CD14-positive monocyte (primary cell): ENCODE results near the gene ESM1. TPM values are rescaled to one million over a fixed set of nuclear protein-coding genes. Genes with fewer than 3 reads are reported as not detected.

Experiments
- DNase-seq, 3 donors: peaks; one replicate each; pipeline ENCODE4 v3.0.0-alpha.2; 2011 to 2022
- H2AFZ ChIP-seq: 2 replicates; pipeline ENCODE4 v1.6.0; 2012; ENCODE audit warnings: mild to moderate bottlenecking, low read depth, low read length, inconsistent platforms; ENCODE audit not compliant: insufficient read depth, poor library complexity, severe bottlenecking
- H3K27ac ChIP-seq, 2 donors: 1 replicate in 1 of 2; 2 replicates in 1 of 2; pipeline ENCODE4 v1.5.1; 2012 to 2013; ENCODE audit warnings: low read length in 2 of 2, control low read depth in 1 of 2, inconsistent platforms in 1 of 2, low read depth in 1 of 2, mild to moderate bottlenecking in 1 of 2
- H3K27me3 ChIP-seq, 2 donors: one replicate each; pipeline versions ENCODE4 v1.6.0 to v1.6.1; 2011 to 2013; ENCODE audit warnings: low read length in 2 of 2; ENCODE audit not compliant: control insufficient read depth in 2 of 2, insufficient read depth in 2 of 2
- H3K36me3 ChIP-seq, 2 donors: replicated peaks in 1 of 2; 1 replicate in 1 of 2; 2 replicates in 1 of 2; pipeline versions ENCODE4 v1.5.1 to v1.6.1; 2012 to 2013; ENCODE audit warnings: low read length in 2 of 2, control low read depth in 1 of 2, inconsistent platforms in 1 of 2, mild to moderate bottlenecking in 1 of 2; ENCODE audit not compliant: insufficient read depth in 2 of 2, control insufficient read depth in 1 of 2
- H3K4me1 ChIP-seq, 2 donors: 1 replicate in 1 of 2; 2 replicates in 1 of 2; pipeline versions ENCODE4 v1.5.1 to v1.6.1; 2012 to 2013; ENCODE audit warnings: low read length in 2 of 2, control low read depth in 1 of 2, inconsistent platforms in 1 of 2, mild to moderate bottlenecking in 1 of 2, moderate library complexity in 1 of 2; ENCODE audit not compliant: insufficient read depth in 2 of 2, control insufficient read depth in 1 of 2
- H3K4me2 ChIP-seq: replicated peaks from 2 replicates; pipeline ENCODE3; 2012; ENCODE audit warnings: low read length, moderate library complexity, mild to moderate bottlenecking; ENCODE audit not compliant: poor library complexity, severe bottlenecking; ENCODE audit errors: extremely low read depth
- H3K4me3 ChIP-seq, 3 experiments: fragments of 200-600 bp in 1 of 3; sonication (generic) in 1 of 3; replicated peaks in 1 of 3; 1 replicate in 2 of 3; 2 replicates in 1 of 3; pipeline ENCODE4 v1.5.1; 2011 to 2013; ENCODE audit warnings: low read length in 3 of 3, mild to moderate bottlenecking in 3 of 3, control low read depth in 2 of 3, low read depth in 2 of 3, inconsistent platforms in 1 of 3, moderate library complexity in 1 of 3
- H3K79me2 ChIP-seq: 2 replicates; pipeline ENCODE4 v1.6.0; 2012; ENCODE audit warnings: mild to moderate bottlenecking, control low read depth, inconsistent platforms, low read length, moderate library complexity; ENCODE audit not compliant: insufficient read depth
- H3K9ac ChIP-seq: 2 replicates; pipeline ENCODE4 v1.6.0; 2017; ENCODE audit warnings: low read length, mild to moderate bottlenecking; ENCODE audit not compliant: insufficient read depth, poor library complexity, severe bottlenecking
- H3K9me3 ChIP-seq, 2 donors: replicated peaks in 1 of 2; 1 replicate in 1 of 2; 2 replicates in 1 of 2; pipeline versions ENCODE4 v1.5.1 to v1.6.1; 2012 to 2013; ENCODE audit warnings: low read length in 2 of 2, control low read depth in 1 of 2; ENCODE audit not compliant: control insufficient read depth in 1 of 2, insufficient read depth in 1 of 2
- H4K20me1 ChIP-seq: 2 replicates; pipeline ENCODE4 v1.6.0; 2012; ENCODE audit warnings: mild to moderate bottlenecking, low read length, control low read depth, moderate library complexity; ENCODE audit not compliant: insufficient read depth
- H3K27ac Mint-ChIP-seq, 7 donors: one replicate each; pipeline ENCODE4 v1.8.0; 2020; ENCODE audit warnings: mild to moderate bottlenecking in 7 of 7, mixed read lengths in 7 of 7, moderate library complexity in 6 of 7, inconsistent platforms in 2 of 7
- H3K27me3 Mint-ChIP-seq, 3 donors: one replicate each; pipeline ENCODE4 v1.8.0; 2021 to 2022; ENCODE audit warnings: low read depth in 3 of 3, mild to moderate bottlenecking in 3 of 3, mixed read lengths in 3 of 3, moderate library complexity in 3 of 3, inconsistent platforms in 1 of 3
- H3K36me3 Mint-ChIP-seq, 2 donors: one replicate each; pipeline ENCODE4 v1.8.0; 2020; ENCODE audit warnings: mixed read lengths in 2 of 2, inconsistent platforms in 1 of 2, mild to moderate bottlenecking in 1 of 2
- H3K4me1 Mint-ChIP-seq: one replicate; pipeline ENCODE4 v1.8.0; 2020; ENCODE audit warnings: mild to moderate bottlenecking, mixed read lengths
- H3K4me3 Mint-ChIP-seq, 2 donors: one replicate each; pipeline ENCODE4 v1.8.0; 2020; ENCODE audit warnings: mild to moderate bottlenecking in 2 of 2, mixed read lengths in 2 of 2, moderate library complexity in 1 of 2
- H3K9me3 Mint-ChIP-seq, 7 donors: one replicate each; pipeline ENCODE4 v1.8.0; 2020 to 2022; ENCODE audit warnings: mixed read lengths in 7 of 7, mild to moderate bottlenecking in 6 of 7, moderate library complexity in 6 of 7, inconsistent platforms in 2 of 7
- WGBS: methylation state at CpG from one replicate; pipeline ENCODE4 v1.1.5; 2013; ENCODE audit warnings: missing lambda C conversion rate; ENCODE audit not compliant: insufficient coverage; 5-methylcytosine and 5-hydroxymethylcytosine counted together
- intact Hi-C, 2 donors: fragments of 100-400 bp; cut with micrococcal nuclease; formaldehyde crosslinking; loops; one replicate each; pipeline versions ENCODE4 v1.15.0 to v1.15.1; 2023
- polyA plus RNA-seq, 3 donors: library from polyadenylated mRNA; depleted of rRNA in 1 of 3; unstranded in 2 of 3; stranded (reverse) in 1 of 3; fragments of 300-500 nt in 2 of 3; fragments of >200 nt in 1 of 3; fragmentation: Illumina TruSeq in 2 of 3; gene quantifications; 1 replicate in 2 of 3; 2 replicates in 1 of 3; pipeline ENCODE4 v1.2.3, GENCODE V29; 2012 to 2021
- TF ChIP-seq, protein P1 (sequence below): fragments of 200-600 bp; IDR thresholded peaks from one replicate; pipeline ENCODE4 v1.8.0; 2022; ENCODE audit warnings: antibody characterized with exemption, mild to moderate bottlenecking

The ESM1 gene
- polyA plus RNA-seq, 3 donors = not detected

DNA sequence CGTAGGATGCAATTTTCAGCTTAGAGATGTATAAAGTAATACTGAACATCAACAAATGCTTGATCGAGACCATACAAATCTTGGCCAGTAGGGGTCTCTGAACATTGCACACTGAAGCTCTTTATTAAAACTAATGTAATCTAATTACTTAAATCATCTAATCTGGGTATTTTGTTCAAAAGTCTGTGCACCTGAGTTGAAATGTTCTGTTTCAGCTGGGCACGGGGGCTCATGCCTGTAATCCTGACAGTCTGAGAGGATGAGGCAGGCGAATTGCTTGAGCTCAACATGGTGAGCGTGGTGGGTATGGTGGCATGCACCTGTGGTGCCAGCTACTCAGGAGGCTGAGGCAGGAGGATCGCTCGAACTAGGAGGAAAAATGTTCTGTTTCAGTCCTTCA, 41.0 kb downstream of the ESM1 start:
- Histone ChIP-seq H2AFZ (no peak overlapping the region), H4K20me1 (no peaks in the 10 kb centered on the region), H3K27ac (no peak overlapping the region), H3K9ac (no peak overlapping the region), H3K4me3 (no peak overlapping the region), H3K4me2 (no peak overlapping the region), H3K36me3 (no peaks in the 10 kb centered on the region), H3K79me2 (no peaks in the 10 kb centered on the region), H3K27me3 (no peaks in the 10 kb centered on the region), H3K4me1 (no peaks in the 10 kb centered on the region), H3K9me3 (no peaks in the 10 kb centered on the region)
- H3K27me3 Mint-ChIP-seq = peaks cover 0 to 1% (median 0%) of the 10 kb centered on the region in 3 donors
- no peak overlapping the region for H3K4me3 Mint-ChIP-seq
- no peaks in the 10 kb centered on the region for H3K9me3 Mint-ChIP-seq
- TF ChIP-seq, protein P1, sequence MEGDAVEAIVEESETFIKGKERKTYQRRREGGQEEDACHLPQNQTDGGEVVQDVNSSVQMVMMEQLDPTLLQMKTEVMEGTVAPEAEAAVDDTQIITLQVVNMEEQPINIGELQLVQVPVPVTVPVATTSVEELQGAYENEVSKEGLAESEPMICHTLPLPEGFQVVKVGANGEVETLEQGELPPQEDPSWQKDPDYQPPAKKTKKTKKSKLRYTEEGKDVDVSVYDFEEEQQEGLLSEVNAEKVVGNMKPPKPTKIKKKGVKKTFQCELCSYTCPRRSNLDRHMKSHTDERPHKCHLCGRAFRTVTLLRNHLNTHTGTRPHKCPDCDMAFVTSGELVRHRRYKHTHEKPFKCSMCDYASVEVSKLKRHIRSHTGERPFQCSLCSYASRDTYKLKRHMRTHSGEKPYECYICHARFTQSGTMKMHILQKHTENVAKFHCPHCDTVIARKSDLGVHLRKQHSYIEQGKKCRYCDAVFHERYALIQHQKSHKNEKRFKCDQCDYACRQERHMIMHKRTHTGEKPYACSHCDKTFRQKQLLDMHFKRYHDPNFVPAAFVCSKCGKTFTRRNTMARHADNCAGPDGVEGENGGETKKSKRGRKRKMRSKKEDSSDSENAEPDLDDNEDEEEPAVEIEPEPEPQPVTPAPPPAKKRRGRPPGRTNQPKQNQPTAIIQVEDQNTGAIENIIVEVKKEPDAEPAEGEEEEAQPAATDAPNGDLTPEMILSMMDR = peak; percentile 64
- no peaks in the 10 kb centered on the region for H3K4me1 Mint-ChIP-seq
- 85% methylated on average over 5 of the region's 7 CpGs for WGBS
- no peaks in the 10 kb centered on the region for H3K36me3 Mint-ChIP-seq
- intact Hi-C loops = no loop called here
- DNase-seq = no peak
- H3K27ac Mint-ChIP-seq = no peak overlapping the region

DNA sequence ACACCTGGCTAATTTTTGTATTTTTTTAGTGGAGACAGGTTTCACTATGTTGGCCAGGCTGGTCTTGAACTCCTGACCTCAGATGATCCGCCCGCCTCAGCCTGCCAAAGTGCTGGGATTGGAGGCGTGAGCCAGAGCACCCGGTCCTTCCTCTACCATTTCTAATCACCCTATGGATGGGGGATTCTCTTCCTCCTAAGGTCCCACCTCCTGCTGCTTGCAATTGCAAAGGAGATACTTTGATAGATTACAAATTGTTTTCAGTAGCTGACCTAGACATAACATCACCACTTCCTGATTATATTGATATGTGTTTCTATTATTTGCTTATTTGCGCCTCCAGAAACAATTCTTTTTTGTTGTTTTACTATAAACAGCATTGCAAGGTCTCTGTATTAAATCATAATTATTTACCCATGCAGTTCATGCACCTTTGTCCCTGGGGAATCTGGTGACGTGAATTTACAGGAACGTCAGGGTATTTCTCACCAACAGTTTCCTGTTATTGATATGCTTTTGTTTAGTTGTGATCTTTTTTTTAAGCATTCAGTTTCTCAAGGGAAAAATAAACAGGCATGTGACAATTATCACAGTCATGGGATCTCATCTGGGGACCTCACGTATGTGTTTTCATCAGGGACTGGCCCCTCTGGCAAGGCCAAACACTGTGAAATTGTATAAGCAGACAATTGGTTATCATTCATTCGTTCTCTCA, 43.2 kb downstream of the ESM1 start:
- TF ChIP-seq, protein P1 = no peak

More for the DNA sequence above, 43.2 kb downstream of the ESM1 start:
- no peaks in the 10 kb centered on the region for H3K9me3 ChIP-seq
- no peak overlapping the region for H3K4me2 ChIP-seq
- WGBS = 100% methylated on average over 1 of the region's 9 CpGs
- intact Hi-C loops = no loop called here
- no peaks in the 10 kb centered on the region for H4K20me1 ChIP-seq
- no peaks in the 10 kb centered on the region for H3K27me3 ChIP-seq
- H3K79me2 ChIP-seq = no peaks in the 10 kb centered on the region
- H3K27ac Mint-ChIP-seq = no peak overlapping the region
- H3K36me3 ChIP-seq = no peaks in the 10 kb centered on the region
- H3K4me1 Mint-ChIP-seq = no peaks in the 10 kb centered on the region
- no peak overlapping the region for H2AFZ ChIP-seq
- H3K27ac ChIP-seq = no peak overlapping the region
- no peak for DNase-seq
- no peak overlapping the region for H3K4me3 ChIP-seq
- no peaks in the 10 kb centered on the region for H3K36me3 Mint-ChIP-seq
- H3K9ac ChIP-seq = no peak overlapping the region
- no peak overlapping the region for H3K4me3 Mint-ChIP-seq
- H3K27me3 Mint-ChIP-seq = peaks cover 0 to 3% (median 2%) of the 10 kb centered on the region in 3 donors
- H3K9me3 Mint-ChIP-seq = no peaks in the 10 kb centered on the region
- no peaks in the 10 kb centered on the region for H3K4me1 ChIP-seq
